Measurements from ENCODE around the gene ETFA. TPM values are rescaled to one million over a fixed set of nuclear protein-coding genes. Genes with fewer than 3 reads are reported as not detected.

ETFA gene
- total and polyA plus RNA-seq, 9 of the 15 experiments (the other 6 are each of a cell fraction or from before 2014, with no cell fraction given): 130 to 543 (median 232) TPM

DNA sequence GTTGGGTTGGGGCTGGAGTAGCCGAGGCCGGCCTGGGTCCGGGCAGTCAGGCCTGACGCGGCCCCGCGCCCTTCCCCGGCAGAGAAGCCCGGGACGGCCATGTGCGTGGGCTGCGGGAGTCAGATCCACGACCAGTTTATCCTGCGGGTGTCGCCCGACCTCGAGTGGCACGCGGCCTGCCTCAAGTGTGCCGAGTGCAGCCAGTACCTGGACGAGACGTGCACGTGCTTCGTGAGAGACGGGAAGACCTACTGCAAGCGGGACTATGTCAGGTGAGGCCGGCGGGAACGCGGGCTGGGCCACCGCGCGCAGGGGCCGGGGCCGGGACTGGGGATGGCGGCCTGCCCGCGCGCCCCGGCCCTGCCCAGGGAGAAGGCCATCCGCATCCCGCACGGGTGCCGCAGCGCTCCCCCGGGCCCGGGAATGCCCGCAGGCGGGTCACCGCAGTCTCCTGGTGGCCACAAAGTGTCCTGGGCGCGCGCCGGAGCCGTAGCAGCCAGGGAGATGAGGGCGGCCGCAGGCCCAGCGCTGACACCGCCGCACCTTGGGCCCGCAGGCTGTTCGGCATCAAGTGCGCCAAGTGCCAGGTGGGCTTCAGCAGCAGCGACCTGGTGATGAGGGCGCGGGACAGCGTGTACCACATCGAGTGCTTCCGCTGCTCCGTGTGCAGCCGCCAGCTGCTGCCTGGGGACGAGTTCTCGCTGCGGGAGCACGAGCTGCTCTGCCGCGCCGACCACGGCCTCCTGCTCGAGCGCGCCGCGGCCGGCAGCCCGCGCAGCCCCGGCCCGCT, 26.6 kb upstream of the ETFA start:
- H4K20me1 ChIP-seq (replicated peaks; ENCODE audit: control insufficient read depth, insufficient read depth, low read length): 0 out of 2 replicates have a peak, but pooled peaks cover 6% of the 10 kb centered on the region
- peaks cover 37% of the 10 kb centered on the region for H3K36me3 ChIP-seq (ENCODE audit: control insufficient read depth, insufficient read depth, low read length)
- H3K4me2 ChIP-seq (ENCODE audit: insufficient read depth, low read length): peak overlapping the region; percentile 96
- ATAC-seq: peak; percentile 15
- peak; percentile 49 to 66 (median 62) for DNase-seq (ENCODE audit: extremely low read depth in 1 of 4, low spot score in 3 of 4)
- peak overlapping the region; percentile 53 for H3K4me3 ChIP-seq
- H2AFZ ChIP-seq (ENCODE audit: low read depth, low read length): peak overlapping the region; percentile 87
- BruUV-seq (replicated peaks): no TSS peak
- FAIRE-seq: peak; percentile 37
- H3K9me3 ChIP-seq (replicated peaks; ENCODE audit: control insufficient read depth, insufficient read depth, low read depth, low read length): no peaks in the 10 kb centered on the region; the same call in 1 of the 2 replicates
- no peaks in the 10 kb centered on the region for H3K27me3 ChIP-seq (ENCODE audit: control insufficient read depth in 2 of 2, insufficient read depth in 2 of 2, low read length in 2 of 2)
- peaks cover 11 to 55% of the 10 kb centered on the region in 2 experiments for H3K4me1 ChIP-seq (replicated peaks in 1 of 2; ENCODE audit: control insufficient read depth in 2 of 2, insufficient read depth in 2 of 2, low read length in 2 of 2)
- ChIA-PET POLR2A (interaction anchor here (1.2 to 2.1 kb wide), 3 partner anchors 7 to 27 kb away, joined by 3 to 18 read pairs (median 4); partner anchors contain the start of gene ETFA), CTCF (ENCODE audit: low intra/inter-chr PET ratio) (no interaction called here)
- in situ Hi-C loops (cut with MboI) (no loop called here), intact Hi-C loops (cut with micrococcal nuclease) (loop anchor here (10.0 kb wide), 1 partner anchor 527 kb away; no protein-coding TSS in a partner anchor)
- WGBS (ENCODE audit: insufficient coverage, low coverage, missing lambda C conversion rate): under 1% methylated on average over 32 of the region's 89 CpGs
- H3K9me1 ChIP-seq (ENCODE audit: control insufficient read depth, insufficient read depth, low read length): no peaks in the 10 kb centered on the region
- H3K79me2 ChIP-seq (ENCODE audit: control insufficient read depth, insufficient read depth, low read length): peaks cover 40% of the 10 kb centered on the region
- peak overlapping the region; percentile 95 to 100 for H3K9ac ChIP-seq (ENCODE audit: insufficient read depth in 1 of 2, low read depth in 2 of 2, low read length in 2 of 2)
- H3K27ac ChIP-seq (ENCODE audit: extremely low read depth, low read depth, low read length): peak overlapping the region; percentile 94
- peak; percentile 51 for TF ChIP-seq ZBTB33 (CRISPR knock-in tag; IDR thresholded peaks at IDR 0.05)
- TF ChIP-seq MYC (IDR thresholded peaks at IDR 0.05; ENCODE audit: low read depth, low read length): peak; percentile 86
- peak; percentile 66; the same call in 1 of the 2 replicates for TF ChIP-seq MYC (CRISPR knock-in tag; IDR thresholded peaks at IDR 0.05; ENCODE audit: borderline replicate concordance, low read depth)
- TF ChIP-seq, protein P1, sequence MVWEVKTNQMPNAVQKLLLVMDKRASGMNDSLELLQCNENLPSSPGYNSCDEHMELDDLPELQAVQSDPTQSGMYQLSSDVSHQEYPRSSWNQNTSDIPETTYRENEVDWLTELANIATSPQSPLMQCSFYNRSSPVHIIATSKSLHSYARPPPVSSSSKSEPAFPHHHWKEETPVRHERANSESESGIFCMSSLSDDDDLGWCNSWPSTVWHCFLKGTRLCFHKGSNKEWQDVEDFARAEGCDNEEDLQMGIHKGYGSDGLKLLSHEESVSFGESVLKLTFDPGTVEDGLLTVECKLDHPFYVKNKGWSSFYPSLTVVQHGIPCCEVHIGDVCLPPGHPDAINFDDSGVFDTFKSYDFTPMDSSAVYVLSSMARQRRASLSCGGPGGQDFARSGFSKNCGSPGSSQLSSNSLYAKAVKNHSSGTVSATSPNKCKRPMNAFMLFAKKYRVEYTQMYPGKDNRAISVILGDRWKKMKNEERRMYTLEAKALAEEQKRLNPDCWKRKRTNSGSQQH (CRISPR knock-in tag; IDR thresholded peaks at IDR 0.05): no peak
- peak; percentile 61; the same call in 1 of the 2 replicates for TF ChIP-seq ZBTB1 (CRISPR knock-in tag; IDR thresholded peaks at IDR 0.05; ENCODE audit: borderline replicate concordance, low read depth)
- no peak for TF ChIP-seq IFI16 (CRISPR knock-in tag; IDR thresholded peaks at IDR 0.05)
- TF ChIP-seq, protein P2, sequence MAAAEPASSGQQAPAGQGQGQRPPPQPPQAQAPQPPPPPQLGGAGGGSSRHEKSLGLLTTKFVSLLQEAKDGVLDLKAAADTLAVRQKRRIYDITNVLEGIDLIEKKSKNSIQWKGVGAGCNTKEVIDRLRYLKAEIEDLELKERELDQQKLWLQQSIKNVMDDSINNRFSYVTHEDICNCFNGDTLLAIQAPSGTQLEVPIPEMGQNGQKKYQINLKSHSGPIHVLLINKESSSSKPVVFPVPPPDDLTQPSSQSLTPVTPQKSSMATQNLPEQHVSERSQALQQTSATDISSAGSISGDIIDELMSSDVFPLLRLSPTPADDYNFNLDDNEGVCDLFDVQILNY (CRISPR knock-in tag; IDR thresholded peaks at IDR 0.05): peak; percentile 79; the same call in 1 of the 2 replicates
- no peak for TF ChIP-seq CCAR2 (IDR thresholded peaks at IDR 0.05; ENCODE audit: low read depth, low read length)
- TF ChIP-seq CBX3 (IDR thresholded peaks at IDR 0.05; ENCODE audit: borderline replicate concordance in 1 of 2, low read length in 2 of 2): 0 out of 3 replicates have a peak, but pooled peaks of 1 of the 2 experiments have one; percentile 53
- no peak for TF ChIP-seq ZNF311 (CRISPR knock-in tag; IDR thresholded peaks at IDR 0.05)
- peak; percentile 58; the same call in 1 of the 2 replicates for TF ChIP-seq GABPB1 (CRISPR knock-in tag; IDR thresholded peaks at IDR 0.05)
- peak; percentile 86 for TF ChIP-seq ZFX (CRISPR knock-in tag; IDR thresholded peaks at IDR 0.05)
- no peak for TF ChIP-seq NR1H2 (CRISPR knock-in tag; IDR thresholded peaks at IDR 0.05)
